CD4-positive, alpha-beta T cell treated with Interleukin-15 for 4 hours (primary cell): Measurements from ENCODE around the gene PDIA4.
"Not testable (repeated sequence)": the region's sequence is repeated elsewhere in the genome, so short reads cannot be mapped to it uniquely, and the experiment has no call there.

Experiments
- DNase-seq: peaks from one replicate; pipeline ENCODE4 v3.0.0-alpha.2; 2020; ENCODE audit warnings: low spot score

The PDIA4 gene

DNA sequence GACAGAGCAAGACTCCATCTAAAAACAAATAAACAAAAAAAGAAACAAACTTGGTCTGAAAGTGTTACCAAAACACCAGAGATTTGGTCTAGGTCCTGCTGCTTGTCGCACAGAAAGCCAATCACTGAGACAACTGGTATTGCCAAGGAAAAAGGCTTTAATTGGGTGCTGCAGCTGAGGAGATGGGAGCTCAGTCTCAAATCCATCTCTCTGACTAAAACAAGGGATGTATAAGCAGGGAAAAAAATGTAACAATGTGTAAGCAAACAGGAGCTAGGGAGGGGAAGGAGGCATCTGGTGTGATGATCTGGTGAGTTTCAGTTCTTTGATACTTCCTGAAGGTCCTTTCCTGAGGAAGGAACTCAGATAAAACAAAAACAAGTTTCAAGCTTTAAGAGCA is 8.4 kb upstream of the PDIA4 start:
- DNase-seq = no peak

DNA sequence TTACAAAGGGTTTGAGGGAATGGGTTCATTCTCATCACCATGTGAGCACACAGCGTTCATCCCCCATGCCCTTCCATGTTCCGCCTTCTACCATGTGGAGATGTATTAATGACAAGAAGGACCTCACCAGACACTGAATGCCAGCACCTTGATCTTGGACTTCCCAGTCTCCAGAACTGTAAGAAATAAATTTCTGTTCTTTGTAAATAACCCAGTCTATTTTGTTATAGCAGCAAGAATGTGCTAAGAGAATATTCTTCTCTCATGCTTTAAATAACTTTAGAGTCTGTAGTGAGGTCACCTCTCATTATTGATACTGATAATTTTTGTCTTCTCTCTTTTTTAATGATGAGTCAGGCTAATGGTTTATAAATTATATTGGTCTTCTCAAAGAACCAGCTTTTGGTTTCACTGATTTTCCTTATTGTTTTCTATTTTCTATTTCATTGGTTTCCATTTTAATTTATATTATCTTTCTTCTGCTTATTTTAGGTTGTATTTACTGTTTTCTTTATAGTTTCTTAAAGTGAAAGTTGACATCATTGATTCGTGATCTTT is 3.1 kb upstream of the PDIA4 start:
- DNase-seq = no peak

DNA sequence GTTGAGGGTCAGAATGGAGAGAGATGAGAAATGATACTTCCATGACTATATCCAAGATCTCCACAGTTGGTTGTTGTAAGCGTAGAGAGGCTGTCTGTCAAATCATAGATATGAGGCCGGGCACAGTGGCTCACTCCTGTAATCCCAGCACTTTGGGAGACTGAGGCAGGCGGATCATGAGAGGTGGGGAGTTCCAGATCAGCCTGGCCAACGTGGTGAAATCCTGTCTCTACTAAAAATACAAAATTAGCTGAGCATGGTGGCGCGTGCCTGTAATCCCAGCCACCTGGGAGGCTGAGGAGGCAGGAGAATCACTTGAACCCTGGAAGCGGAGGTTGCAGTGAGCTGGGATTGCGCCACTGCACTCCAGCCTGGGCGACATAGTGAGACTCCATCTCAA is 2.1 kb upstream of the PDIA4 start:
- not testable (repeated sequence) for DNase-seq

DNA sequence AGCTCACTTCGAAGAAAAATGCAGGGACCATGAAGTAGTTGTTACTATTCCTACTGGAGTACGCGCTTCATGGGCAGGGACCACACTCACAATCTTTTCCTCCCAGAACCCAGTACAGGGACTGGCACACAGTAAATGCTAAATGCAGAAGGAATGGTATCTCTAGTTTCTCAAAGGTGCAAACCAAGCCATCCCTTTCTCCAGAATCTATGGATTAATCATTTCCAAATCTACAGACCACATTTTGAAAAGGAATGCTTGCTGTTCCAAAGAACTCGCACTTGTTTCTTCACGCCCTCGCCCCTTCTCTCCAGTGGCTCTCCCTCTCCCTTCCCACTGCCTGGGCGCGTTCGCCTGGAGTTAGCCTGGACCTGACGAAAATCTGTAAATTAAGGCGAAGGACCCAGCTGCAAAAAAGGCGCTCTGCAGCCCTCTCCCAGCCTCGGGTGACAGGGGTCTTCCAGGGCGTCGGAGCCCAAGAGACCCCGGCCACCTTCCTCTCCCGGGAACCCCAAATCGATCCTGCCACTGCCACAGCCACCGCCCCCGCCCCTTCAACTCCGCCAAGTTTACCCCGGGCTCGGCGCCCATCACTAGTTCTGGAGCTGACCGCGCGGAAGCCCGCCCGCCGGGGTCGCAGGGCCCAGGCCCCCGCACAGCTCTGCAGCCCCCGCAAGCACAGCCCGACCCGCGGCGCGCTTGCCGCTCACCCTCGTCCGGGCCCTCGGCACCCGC is 527 bp downstream of the PDIA4 start:
- no peak for DNase-seq

DNA sequence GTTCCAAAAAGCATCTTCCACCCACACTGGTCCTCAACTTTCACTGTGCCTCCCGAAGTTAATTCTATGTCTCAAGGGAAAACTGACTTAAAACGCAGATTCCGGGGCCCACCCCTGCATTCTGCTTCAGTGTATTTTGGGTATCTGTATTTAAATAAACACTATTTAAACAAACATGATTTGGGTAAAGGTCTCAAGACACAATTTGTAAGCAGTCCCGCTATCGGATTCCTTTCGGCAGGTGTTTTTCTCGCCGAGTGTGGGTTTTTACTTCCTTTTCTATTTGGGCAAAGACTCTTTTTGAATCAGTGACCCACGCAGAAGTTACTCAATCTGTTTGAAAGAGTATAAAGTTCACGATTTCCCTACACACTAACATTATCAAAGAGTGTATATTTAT is 1.2 kb downstream of the PDIA4 start:
- no peak for DNase-seq

DNA sequence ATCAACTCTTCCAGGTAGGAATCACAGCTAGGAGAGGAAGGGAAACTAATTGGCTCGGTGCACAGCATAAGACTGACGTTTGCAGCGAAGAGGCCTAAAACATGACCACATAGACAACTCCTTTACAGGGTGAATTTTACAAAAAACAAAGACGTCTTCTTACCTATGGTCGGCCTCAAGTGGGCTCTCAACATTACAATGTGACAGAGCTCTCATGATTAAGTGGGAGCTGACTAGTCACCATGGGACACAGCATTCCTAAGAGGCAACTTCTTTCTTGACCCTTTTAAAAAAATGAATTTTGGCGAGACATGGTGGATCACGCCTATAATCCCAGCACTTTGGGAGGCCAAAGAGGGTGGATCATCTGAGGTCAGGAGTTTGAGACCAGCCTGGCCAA is 4.6 kb downstream of the PDIA4 start:
- no peak for DNase-seq

DNA sequence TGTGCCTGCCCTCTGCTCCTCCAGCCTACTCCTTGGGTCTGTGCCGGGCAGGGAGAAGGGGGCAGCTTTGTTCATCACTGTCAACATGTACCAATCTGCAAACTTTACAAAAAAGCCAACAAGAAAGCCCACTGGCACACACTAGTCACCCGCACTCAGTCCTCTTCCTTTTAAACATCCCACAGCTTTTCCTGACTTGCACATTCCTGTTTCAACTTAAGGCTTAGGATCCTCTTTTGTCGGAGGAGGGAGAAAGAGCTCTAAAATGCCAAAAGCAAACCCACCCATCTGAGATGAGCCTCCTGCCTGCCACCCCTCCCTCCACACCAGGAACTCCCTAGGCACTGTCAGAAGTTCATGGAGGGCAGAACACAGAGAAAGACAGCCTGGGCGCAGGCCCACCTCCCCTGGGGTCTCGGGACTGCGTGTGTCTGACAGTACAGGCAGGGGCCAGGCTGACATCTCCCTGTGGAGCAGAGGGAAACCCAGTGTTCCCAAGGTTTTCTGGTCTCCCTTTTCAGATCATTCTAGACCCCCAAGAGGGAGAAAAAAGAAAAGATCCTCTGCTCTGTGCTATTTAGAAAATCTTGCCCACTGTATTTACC is 5.4 kb downstream of the PDIA4 start:
- DNase-seq = no peak

DNA sequence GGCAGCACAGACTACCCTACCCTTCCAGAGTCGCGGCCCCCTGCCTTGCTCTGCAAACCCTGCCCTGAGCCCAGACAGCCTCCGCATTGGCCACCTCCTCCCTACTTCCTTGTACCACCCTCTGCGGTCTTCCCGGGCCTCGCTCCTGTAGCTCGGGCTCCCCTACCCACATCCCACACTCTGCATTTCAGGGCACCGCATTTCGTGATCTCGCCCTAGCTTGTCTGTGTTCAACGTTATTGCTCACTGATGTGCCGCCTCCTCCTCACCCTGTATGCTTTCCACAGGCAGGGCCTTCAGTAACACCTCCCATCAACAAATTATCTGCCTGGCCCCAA is 6.6 kb downstream of the PDIA4 start:
- DNase-seq = no peak

DNA sequence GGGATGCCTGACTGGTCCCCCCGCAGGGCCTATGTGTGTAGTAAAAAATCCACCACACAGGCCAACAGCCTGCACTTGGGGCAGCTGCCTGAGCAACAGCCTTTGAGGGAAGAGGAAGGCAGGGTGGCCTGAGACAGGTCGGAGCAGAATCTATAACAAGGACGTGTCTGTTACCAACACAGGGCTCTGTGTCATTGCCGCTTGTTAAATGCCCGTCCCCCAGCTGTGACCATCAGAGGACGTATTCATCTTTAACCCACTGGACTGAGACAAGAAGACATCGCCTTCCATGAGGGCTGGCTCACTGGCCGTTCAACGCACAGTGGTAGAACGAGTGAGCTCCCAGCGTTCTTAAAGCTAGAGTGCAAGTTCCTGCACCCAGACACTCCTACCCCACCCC is 7.8 kb downstream of the PDIA4 start:
- DNase-seq = no peak

DNA sequence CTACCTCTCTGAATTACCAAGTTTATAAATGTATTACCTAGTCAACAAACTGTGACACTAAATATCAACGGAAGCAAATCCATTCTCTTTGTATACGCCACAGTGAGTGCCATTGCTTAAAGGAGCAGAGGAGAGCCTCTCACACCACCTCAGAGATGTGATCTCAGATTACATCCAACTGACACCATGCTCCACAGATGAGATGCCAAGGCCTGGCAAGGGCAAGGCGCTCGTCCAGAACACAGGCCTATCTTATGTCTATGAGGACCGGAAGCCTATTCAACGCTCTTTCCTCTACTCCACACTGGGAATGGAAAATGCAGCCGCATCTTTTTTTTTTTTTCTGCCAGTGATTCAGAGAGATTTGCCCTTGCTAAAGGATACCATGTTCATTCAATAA is 11.4 kb downstream of the PDIA4 start:
- DNase-seq = no peak

DNA sequence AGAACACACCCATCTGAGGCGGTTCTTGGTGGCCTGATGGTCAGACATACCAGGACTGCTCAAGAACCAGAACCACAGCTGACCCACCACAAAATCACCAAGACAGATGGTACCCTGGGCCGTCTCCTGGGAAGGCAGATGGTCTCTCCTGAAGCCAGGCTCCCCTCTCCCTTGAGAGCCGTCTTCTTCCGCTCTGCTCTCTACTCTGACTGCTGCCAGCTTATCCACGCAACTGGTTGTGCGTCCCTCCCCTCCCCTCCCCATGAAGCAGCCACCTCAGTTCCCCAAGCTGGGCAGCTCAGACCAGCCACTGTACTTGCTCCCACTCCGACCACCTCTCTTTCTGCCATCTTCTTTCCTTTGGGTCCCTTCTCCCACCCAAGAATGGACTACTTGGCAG is 14.0 kb downstream of the PDIA4 start:
- DNase-seq = no peak

DNA sequence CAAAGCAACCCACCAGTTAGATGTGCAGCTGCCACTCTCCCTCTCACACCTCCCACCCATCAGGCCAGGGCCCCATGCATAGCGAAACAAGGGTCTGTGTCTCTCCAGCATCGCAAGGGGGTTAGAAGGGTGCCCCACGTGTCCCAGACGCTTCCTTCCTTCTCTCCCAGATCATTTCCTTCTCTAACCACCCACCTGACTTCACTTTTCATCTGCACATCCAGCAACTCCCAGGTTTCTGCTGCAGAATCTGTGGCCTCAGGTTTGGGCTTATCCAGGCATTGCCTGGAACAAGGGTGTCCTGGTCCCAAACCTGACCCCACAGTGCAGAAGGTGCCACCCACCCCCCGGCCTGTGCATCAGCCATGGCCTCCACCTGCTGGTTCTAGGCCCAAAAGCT is 14.4 kb downstream of the PDIA4 start:
- no peak for DNase-seq

DNA sequence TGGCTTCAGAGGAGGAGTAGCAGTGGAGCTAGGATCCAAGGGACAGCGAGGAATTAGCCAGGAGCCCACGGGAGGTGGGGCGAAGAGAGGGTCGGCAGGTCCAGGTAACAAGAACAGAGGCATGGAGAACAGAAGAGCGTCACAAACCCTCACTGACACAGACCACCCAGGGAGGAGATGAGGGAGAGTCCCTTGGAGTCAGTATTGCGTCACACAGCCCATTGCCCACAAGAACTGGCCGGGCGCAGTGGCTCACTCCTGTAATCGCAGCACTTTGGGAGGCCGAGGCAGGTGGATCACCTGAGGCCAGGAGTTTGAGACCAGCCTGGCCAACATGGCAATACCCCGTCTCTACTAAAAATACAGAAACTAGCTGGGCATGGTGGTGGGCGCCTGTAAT is 15.6 kb downstream of the PDIA4 start:
- not testable (repeated sequence) for DNase-seq

DNA sequence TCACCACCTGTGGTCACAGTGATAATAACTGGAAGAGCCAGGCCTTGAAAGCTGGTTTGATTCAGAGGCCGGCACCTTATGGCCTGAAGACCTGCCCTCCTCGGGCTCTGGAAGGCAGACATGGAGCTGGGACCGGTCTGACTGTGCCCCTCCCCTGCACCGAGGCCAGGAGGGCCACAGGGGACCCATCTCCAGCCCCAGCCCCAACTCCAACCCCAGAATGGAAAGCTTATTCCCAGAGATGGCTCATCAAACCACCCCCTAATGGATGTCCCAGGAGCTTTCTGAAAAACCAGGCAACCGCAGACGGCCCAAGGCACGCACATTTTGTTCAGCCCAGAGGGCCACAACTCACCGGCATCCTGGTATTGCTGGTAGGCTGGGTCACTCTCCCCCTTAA is 16.8 kb downstream of the PDIA4 start:
- no peak for DNase-seq

DNA sequence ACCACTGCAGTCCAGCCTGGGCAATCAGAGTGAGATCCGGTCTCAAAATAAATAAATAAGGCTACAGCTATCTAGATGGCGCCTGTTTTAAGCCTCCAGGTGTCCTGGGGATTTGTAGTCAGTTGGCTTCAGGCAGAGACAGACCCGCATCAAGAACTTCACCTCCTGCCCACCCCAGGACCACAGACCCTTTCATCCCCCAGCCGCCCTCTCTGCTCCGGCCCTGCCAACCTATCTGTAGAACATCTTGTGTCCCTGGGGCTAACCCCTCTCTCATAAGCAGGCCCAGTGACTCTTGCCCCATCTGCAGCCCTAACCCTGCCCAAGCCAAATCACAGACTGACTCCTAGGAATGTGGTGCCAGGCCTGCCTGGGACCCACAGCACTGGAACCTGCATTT is 17.9 kb downstream of the PDIA4 start:
- DNase-seq = no peak

DNA sequence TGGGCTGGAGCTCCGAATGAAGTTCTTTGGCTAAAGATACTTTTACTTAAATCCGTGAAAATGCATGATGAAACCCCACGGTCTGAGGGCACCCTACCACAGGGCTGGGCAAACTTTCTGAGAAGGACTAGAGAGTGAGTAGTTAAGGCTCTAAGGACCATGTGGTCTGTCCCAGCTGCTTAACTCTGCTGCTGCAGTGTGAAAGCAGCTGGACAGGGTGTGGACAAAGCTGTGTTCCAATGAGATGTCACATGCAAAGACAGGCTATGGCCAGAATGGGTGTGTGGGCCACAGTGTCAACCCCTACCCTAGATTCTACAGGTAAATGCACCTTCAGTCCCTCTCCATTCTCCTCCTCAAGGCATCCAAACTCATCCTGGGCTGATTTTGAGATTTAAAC is 18.8 kb downstream of the PDIA4 start:
- no peak for DNase-seq

DNA sequence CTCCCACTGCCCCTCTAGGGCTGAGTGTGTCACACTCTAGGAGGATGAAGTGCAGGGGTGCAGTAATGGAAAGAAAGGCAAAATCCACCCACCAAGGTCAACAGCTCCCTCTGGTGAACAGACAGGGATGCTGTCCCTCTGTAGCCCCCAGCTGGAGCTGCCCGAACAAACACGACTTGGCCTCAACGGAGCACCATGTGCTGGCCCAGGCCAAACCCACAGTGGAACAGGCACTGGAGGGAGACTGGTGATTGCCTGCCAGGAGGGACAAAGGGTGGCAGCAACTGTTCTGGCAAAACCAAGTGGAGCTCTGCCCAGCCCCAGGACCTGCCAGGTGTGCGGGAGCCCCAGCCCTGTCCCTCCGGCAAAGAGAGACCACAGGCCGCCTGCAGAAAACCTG is 20.7 kb downstream of the PDIA4 start:
- no peak for DNase-seq

DNA sequence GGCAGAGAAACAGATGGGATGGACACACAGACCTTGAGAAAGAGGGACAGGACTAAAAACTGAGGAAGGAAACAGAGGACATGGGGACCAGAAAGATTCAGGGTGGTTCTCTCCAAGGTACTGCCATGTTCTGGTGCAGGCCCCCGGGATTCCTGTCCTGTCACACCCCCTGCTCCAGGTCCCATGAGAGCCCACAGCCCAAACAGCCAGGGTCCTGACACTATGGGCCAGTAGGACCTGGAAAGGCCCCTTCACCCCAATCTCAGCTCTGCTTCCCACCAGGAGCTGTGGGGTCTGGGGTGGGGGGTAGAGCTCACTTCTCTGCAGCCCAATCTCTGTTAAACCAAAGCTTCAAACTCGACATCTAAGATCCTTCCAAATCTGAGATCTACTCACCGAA is 21.2 kb downstream of the PDIA4 start:
- no peak for DNase-seq

DNA sequence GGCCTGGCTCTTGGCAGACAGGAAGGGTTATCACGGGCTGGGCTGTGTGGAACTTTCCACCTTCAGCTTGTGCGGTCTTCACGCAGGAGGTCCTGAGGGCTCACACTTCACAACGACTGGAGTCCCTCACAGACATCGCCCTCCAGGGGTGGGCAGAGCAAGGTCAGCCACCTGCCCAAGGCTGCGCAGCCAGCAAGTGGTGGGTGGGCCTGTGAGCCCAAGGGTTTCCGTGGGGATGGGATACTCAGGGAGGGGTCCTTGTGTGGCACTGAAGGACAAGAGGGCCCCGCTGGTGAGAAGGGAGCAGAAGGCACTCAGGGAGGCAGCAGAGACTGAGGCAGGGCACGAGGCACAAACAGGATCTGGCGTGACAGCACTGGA is 22.0 kb downstream of the PDIA4 start:
- DNase-seq = no peak

DNA sequence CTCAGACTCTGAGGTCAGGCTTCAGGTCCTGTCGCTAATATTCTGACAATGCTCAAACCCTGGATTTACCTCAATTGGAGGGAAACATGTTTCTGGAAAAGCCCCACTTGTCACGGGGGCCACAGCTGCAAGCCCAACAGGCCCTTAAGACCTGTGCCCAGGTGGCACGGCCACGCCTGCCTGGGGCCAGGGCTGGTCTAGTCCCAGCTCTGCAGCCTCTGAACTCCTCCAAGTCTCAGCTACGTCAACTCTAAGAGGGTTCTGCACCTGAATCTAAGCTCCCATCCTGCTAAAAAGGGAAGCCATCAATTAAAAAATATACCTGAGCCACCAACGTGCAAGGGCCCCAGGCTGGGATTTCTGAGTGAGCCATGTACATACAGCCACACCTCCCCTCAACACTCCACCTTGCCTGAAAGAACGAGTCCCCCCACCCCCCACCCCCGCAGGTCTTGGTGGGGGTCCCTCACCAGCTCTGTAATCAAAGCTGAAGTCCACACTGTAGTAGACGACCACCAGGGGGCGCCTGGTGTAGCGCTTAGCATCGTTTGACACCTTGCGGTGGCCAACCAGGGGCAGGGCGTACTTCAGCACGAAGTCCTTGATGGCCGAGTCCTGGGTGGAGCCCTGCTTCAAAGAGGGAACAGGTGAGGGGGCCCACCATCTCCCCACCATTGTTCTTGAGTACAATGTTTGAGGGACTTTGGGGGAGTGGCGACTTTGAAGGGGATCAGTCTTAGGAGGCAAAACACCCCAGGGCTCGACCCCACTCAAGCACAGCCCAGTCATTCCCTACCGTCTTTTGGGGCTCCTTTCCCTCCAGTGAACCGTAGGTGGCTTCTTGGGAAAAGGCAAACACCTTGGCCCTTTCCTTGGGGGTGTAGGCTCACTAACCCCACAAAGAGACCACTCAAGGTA is 22.6 kb downstream of the PDIA4 start:
- peak; percentile 80 for DNase-seq

DNA sequence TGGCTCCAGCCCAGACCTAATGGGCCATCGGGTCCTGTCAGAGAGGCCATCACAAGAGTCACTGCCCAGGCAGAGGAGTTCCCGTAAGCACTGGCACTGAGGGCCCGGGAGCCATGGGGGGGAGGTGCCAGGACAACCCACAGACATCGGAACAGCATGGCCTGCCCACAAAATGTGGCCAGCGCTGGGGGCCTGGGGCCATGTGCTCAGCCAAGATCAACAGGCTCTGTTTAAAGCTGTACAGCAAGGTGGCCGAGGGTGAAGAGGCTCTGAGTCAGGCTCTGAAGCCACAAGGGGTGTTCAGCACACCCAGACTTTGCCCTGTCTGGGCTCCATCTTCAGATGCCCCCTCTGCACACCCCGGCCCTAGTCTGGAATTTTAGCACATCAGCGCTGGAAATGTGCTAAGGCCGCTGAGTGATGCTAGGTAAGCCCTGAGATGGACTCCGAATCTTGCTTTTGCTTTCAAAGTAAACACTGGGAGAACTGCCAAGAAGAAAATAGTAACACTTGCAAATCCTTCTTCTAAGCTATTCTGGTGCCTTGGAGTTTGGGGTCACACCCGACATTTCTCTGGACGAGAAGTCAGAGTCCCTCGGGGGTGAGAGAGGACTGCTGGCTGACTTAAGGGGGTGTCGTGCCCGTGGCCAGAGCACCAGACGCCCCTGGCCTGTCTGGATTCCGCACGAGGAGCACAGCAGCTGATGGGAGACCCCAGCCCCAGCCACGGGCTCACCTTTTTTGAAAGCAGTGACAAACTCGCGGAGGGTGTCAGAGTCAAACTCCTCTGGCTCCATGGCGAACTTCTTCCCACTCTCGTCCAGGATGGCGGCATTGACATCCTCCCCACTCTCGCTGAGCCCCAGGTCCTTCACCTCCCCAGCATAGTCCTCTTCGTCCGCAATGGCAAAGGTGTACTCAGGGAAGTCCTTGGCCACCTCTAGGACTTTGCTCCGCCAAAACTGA is 23.6 kb downstream of the PDIA4 start:
- no peak for DNase-seq
